Activated CD8-positive, alpha-beta memory T cell treated with anti-CD3 and anti-CD28 coated beads, Interleukin-2, amount 50 U/mL, for 24 hours (primary cell): ENCODE data around the gene DAPK1.

ENCODE experiments used
- DNase-seq: peaks from one replicate; pipeline ENCODE4 v3.0.0-alpha.2; 2020; ENCODE audit errors: extremely low read depth

The DAPK1 gene

DNA sequence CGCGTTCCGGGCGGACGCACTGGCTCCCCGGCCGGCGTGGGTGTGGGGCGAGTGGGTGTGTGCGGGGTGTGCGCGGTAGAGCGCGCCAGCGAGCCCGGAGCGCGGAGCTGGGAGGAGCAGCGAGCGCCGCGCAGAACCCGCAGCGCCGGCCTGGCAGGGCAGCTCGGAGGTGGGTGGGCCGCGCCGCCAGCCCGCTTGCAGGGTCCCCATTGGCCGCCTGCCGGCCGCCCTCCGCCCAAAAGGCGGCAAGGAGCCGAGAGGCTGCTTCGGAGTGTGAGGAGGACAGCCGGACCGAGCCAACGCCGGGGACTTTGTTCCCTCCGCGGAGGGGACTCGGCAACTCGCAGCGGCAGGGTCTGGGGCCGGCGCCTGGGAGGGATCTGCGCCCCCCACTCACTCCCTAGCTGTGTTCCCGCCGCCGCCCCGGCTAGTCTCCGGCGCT, at the start of gene DAPK1:
DAPK1 (plus strand) TSS at position 264 of the 442 bp plus-strand sequence. CDS start 1,211 bp downstream, outside the sequence.
- DNase-seq: no peak

DNA sequence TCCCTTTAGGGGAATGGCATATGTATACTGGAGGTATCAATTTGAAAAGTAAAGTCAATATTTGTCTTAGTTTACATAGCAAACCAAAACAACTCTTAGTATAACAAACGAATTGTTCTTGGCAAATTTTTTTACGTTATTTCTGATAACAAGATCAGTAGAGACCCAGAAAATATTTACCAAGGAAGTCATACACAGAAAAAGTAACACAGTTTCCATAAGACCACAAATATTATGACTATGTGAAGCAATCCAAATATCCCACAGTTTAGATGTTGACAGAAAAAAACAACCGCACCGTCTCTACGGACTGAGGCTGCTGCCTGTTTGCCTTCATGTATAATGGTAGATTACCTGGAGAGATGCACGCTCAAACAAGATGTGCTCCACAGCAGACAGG, 46.5 kb upstream of the DAPK1 start:
- no peak for DNase-seq

DNA sequence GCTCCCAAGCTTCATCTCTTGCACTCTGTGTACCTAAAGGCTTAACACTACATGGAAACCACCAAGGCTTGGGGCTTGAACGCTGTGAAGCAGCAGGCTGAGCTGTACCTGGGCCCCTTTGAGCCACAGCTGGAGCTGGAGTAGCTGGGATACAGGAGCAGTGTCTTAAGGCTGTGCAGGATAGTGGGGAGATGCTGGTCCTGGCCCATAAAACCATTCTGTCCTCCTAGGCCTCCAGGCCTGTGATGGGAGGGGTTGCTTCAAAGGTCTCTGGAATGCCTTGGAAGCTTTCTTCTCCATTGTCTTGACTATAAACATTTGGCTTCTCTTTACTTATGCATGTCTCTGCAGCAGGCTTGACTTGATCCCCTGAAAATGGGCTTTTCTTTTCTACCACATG, 42.3 kb upstream of the DAPK1 start:
- no peak for DNase-seq

GRCh38 chr9:87461256-87461655, 36.4 kb upstream of the DAPK1 start:
- no peak for DNase-seq

- DNase-seq: no peak
Measured at GRCh38 chr9:87464110-87464991, 33.3 kb upstream of the DAPK1 start.

DNA sequence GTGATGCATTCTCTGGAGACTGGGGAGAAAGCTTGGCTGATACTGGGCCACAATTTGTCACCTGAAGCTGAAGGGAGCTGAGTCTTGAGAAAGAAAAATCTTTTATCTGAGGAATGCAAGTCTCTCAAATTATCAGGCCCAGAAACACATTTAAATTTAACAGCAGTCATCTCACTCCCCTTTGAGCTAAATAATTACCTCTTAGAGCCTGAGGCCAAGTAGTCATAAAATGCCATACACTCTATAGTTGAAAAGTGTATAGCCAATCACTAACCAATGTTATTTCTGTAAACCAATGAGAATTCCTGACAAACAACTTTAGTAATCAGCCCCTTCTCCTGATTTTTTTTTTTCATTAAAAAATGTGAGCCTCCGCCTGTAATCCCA, 32.7 kb upstream of the DAPK1 start:
- DNase-seq: no peak

- DNase-seq: no peak
Measured at GRCh38 chr9:87465816-87466215, 31.9 kb upstream of the DAPK1 start.

DNA sequence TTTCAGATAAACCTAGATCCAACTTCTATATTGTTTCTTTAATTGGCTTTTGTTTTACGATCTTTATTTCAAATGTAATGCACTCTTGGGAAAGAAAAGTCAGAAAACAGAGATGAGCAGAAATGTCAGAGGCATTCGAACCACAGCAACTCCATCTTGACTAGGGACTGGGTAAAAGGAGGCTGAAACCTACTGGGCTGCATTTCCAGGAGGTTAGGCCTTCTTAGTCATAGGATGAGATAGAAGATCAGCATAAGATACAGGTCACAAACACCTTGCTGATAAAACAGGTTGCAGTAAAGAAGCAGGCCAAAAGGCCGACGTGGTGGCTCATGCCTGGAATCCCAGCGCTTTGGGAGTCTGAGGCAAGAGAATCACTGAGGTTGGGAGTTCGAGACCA, 30.5 kb upstream of the DAPK1 start:
- DNase-seq: no peak

DNA sequence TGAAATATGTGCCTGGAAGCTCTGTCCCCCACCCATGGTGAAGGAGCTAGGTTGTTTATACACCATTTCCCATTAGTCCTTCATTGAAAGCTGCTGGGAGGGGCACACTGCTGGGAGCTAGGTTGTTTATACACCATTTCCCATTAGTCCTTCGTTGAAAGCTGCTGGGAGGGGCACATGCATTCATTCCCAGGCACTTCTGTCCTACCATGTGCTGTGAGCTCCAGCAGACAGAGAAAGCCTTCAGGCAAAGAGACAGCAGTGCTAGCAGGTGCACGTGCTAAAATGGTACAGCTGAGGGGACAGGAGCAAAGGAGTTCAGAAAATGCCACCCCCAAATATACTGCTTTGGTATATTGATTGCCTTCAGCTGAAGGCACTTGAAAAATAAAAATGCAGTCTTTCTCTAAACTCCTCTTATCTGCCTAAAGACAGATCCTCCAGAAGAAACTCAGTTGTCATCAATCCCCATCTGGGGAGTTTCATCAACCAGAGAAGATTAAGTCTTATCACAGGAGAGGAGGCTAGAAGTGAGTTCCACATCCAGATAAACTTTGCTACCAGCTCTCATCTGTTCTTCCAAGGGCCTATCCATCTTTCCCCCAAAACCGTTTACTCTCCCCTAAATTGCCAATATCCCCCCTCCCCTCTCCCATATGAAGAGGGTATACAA, 27.7 kb upstream of the DAPK1 start:
- DNase-seq: no peak

GRCh38 chr9:87471746-87472145, 25.9 kb upstream of the DAPK1 start:
- DNase-seq: no peak

- no peak for DNase-seq
Measured at GRCh38 chr9:87475463-87475862, 22.2 kb upstream of the DAPK1 start.

- DNase-seq: no peak
Measured at GRCh38 chr9:87478226-87478992, 19.3 kb upstream of the DAPK1 start.

GRCh38 chr9:87479801-87480201, 17.9 kb upstream of the DAPK1 start:
- no peak for DNase-seq

DNA sequence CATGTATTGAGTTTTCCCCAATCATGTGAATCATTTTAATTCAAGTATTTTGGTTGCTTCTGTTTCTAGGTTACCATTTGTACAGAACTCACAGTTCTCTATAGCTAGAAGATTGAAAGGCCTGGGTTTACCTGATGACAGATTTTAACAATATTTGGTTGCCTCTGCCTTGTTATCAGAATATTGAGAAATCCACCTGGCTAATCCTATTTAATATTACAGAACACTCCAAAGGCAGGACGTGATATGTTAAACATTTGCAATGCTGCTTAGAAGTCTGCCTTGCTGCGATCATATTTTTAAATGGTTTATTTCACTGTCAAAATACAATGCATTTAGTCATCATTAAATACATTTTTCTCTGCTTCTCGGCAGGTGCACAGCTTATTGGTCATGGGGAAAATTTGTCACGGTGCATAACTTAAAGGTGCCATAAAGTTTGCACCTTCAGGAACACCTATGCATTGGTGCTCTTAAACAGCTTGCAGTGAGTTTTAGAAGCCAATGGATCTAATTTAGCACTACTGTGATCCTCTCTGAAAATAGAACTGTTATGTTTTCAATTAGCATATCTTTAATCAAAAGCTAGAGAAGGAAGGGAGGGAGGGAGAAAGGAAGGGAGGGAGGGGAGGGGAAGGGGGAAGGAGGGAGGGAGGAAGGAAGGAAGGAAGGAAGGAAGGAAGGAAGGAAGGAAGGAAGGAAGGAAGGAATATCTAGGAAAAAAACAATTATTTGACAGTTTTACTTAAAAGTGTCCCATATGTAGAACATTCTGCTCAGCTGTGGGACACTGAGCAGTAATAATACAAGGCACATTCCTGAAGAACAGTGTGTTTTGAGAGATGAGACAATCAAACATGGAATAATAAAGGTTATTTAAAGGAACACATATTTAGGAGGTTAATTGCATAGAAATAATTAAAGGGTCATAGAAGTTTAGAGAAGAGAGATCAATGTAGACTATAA, 15.5 kb upstream of the DAPK1 start:
- no peak for DNase-seq

- no peak for DNase-seq
Measured at GRCh38 chr9:87490225-87490624, 7.4 kb upstream of the DAPK1 start.

DNA sequence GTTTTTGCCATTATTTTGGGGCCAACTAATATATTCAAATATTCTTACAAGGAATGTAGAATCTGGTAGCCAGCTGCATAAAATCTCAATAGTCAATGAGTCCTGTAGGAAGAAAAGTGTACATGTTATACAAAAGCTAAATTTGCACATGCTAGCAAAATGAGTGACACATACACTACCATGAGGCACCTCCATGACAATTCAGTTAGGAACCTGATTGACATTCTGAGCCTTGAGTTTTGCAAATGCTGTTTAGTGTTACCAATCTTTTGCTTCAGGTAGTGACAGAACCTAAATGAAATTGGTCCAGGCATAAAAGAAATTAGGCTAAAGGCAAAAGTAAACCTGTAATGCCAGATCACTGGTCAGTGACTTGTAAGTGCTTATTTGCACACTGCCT, 6.8 kb upstream of the DAPK1 start:
- DNase-seq: no peak

GRCh38 chr9:87491523-87491922, 6.1 kb upstream of the DAPK1 start:
- DNase-seq: no peak

DNA sequence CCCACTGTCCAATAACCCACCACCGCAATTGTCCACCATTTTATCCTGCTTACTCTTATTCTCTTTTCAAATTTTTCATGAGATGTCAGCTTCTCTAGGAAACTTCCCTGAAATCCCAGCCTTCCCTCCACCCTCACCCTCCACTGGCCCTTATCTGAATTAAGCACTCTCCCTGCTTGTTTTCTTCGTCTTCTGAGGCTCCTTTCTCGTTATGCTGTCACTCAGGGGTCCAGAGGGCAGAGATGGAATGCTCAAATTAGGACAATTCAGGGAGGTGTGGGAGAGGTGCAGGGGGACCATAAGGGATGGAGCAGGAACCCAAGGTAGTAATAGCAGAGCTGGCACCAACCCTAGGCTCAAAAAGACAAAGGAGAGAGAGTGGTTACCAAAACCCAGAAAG, 5.0 kb upstream of the DAPK1 start:
- DNase-seq: no peak

GRCh38 chr9:87494970-87495471, 2.6 kb upstream of the DAPK1 start:
- no peak for DNase-seq

DNA sequence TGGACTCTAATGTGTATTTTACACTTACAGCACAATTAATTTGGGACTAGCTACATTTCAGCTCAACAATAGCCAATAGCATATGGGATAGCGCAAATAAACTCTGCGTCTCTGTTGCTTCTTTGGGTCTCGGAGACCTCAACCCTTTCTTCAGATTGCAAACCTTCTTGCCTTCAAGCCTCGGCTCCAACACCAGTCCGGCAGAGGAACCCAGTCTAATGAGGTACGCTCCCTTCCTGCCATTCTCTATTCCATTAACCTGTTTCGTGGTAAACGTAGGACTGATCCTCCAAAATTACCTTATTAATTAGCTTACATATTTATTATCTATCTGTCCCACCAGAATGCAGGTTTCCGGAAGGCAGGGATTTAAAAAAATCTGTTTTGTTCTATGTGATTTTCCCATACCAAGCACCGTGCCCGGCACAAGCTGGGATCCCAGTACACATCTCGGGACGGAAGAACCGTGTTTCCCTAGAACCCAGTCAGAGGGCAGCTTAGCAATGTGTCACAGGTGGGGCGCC, 525 bp upstream of the DAPK1 start:
- no peak for DNase-seq
